NAMALWA (cell line): Measurements from ENCODE around the gene B3GNT7.
"Not testable (repeated sequence)": the region's sequence is repeated elsewhere in the genome, so short reads cannot be mapped to it uniquely, and the experiment has no call there.

Experiments
- DNase-seq: peaks from one replicate; pipeline ENCODE4 v3.0.0-alpha.2; 2015; ENCODE audit warnings: low spot score

B3GNT7 gene

DNA sequence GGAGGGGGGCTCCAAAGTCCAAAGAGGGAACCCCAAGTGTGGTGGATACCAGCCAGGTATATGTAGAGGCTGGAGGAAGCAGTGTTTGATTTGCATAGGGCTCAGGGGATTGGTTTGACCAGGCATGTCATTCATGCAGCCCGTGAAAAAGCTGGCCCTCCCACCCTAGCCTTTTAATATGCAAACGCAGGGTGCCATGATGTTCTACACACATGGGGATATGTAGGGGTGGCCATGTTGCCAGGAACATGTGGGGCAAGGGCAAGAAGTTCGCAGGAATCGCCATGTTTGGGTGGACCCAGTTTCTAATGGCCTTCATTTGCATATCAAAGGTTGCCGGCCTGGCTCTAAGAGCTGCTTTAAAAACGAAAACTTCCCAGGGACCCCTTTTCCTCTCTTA is 33.6 kb downstream of the B3GNT7 start:
- DNase-seq: peak; percentile 31

DNA sequence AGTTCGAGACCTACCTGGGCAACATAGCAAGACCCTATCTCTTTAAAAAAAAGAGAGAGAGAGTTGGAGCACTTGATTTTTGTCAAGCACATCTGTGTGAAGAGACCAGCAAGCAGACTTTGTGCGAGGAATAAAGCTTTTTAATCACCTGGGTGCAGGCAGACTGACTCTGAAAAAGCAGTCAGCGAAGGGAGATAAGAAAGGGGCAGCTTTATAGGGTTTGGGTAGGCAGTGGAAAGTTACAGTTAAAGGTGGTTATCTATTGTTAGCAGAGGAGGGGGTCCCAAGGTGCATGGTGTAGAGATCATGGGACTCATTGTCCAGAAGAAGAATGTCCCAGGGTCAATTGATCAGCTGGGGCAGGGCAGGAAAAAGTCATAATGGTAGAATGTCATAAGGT is 34.4 kb downstream of the B3GNT7 start:
- DNase-seq: no peak

DNA sequence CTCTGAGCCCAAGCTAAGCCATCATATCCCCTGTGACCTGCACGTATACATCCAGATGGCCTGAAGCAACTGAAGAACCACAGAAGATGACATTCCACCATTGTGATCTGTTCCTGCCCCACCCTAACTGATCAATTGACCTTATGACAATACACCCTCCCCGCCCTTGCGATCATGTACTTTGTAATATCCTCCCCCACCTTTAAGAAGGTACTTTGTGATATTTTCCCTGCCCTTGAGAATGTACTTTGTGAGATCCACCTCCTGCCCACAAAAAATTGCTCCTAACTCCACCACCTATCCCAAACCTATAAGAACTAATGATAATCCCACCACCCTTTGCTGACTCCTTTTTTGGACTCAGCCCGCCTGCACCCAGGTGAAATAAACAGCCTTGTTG is 34.9 kb downstream of the B3GNT7 start:
- DNase-seq: not testable (repeated sequence)

DNA sequence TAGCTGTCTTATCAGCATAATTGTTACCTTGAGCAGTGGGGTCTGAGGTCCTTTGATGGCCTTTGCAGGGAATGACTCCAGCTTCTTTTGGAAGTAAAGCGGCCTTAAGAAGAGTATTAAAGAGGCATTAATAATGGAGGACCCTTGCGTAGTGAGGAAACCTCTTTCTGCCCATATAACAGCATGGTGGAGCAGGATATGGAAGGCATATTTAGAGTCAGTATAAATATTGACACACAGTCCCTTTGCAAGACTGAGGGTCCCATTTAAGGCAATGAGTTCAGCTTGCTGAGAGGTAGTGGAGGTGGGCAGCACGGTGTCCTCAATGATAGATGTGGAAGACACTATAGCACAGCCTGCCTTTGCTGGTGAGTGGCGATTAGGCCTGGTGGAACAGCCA is 36.1 kb downstream of the B3GNT7 start:
- DNase-seq: no peak

DNA sequence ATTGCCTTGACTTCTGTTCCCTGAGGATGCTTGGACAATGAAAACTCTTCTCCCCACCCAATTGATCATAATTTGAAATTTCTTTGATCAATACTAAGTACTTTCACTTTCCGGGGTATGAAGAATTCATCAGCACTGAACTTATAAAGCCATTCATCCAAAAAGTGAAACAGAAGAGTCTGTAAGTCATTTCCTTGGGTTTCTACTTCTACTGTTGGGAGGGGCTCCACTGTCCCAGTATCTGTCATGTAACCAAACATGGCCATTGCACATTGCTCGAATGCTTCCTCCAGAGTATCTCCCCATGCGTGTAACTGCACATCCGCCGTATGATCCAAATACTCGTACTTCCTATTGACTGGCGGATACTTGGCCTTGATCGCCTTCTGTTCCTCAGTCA is 38.5 kb downstream of the B3GNT7 start:
- no peak for DNase-seq

DNA sequence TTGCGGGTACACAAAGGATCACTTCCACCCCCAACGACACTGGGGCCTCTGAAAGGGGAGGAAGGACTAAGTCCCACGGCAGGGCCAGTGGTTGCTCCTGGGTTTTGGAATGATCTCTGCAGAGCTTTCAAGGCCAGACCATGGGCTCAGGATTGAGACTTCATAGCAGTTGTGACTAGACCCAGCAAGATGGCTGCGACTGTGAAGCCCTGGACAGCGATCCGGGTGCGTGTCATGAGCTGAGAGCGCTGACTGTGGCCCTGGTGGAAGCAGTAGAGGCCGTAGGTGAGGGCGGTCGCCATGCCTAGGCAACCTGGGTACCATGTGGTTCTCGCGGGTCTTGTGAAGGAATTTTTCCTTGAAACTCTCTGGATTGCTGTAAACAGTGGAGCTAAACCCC is 41.4 kb downstream of the B3GNT7 start:
- no peak for DNase-seq

DNA sequence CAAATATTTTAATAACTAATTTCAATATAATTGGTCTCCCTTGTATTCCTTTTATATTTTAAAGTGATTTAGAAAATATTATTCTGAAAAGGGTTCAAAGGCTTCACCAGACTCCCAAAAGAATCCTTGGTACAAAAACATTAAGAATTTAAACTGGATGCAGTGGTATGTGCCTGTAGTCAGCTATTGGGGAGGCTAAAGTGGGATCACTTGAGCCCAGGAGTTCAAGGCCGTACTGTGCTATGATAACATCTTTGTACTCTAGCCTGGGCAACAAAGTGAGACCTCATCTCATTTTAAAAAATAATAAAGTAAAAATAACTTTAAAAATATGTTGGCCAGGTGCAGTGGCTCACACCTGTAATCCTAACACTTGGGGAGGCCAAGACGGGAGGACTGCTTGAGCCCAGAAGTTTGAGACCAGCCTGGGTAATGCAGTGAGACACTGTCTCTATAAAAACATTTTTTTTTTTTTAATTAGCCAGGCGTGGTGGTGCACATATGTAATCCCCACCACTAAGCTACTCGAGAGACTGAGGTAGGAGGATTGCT is 54.1 kb downstream of the B3GNT7 start:
- DNase-seq: peak; percentile 58

DNA sequence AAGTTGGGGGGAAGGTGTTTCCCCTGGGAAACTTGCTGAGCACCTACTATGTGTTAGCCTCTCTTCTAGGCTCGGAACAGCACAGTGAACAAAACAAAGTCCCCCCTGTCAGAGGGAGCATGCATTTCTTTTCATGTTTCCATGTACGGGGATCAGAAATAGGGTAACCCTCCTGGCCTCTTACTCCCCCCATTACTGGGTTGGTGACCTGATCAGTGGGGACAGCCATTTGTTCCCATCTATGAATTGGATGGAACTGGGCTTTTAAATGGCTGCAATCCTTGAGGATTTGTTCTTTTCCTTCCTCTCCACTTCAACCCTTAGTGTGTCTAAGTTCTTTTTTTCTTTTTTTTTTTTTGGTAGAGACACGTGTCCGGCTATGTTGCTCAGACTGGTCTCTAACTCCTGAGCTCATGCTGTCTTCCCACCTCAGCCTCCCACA is 55.1 kb downstream of the B3GNT7 start:
- DNase-seq: peak; percentile 59
